Raji (cell line): ENCODE results near the gene PPT1.

Experiments used
- POLR2A ChIP-seq: IDR thresholded peaks from 2 replicates; pipeline ENCODE4 v1.6.1; 2011; ENCODE audit warnings: low read depth, low read length, control low read depth; ENCODE audit not compliant: insufficient read depth

The PPT1 gene

GRCh38 chr1:40096977-40097782 is at the start of gene PPT1:
Gene PPT1 (minus strand): TSS chr1:40097252. CDS start chr1:40097238, 14 bp downstream.
- TF ChIP-seq POLR2A, result peak; percentile 88

GRCh38 chr1:40143891-40144575 is 47.0 kb upstream of the PPT1 start:
- TF ChIP-seq POLR2A, result no peak

- no peak for TF ChIP-seq POLR2A
These were observed 45.0 kb upstream of the PPT1 start for GRCh38 chr1:40141878-40142535.

GRCh38 chr1:40140211-40140973 is 43.3 kb upstream of the PPT1 start:
- no peak for TF ChIP-seq POLR2A

GRCh38 chr1:40133839-40134238 is 36.8 kb upstream of the PPT1 start:
- no peak for TF ChIP-seq POLR2A

- no peak for TF ChIP-seq POLR2A
These were observed 36.2 kb upstream of the PPT1 start for GRCh38 chr1:40133312-40133665.

GRCh38 chr1:40132383-40133311 is 35.6 kb upstream of the PPT1 start:
- no peak for TF ChIP-seq POLR2A

GRCh38 chr1:40130892-40131291 is 33.8 kb upstream of the PPT1 start:
- TF ChIP-seq POLR2A, result no peak

GRCh38 chr1:40122855-40123254 is 25.8 kb upstream of the PPT1 start:
- no peak for TF ChIP-seq POLR2A

GRCh38 chr1:40120128-40120527 is 23.1 kb upstream of the PPT1 start:
- TF ChIP-seq POLR2A, result no peak

GRCh38 chr1:40114400-40114799 is 17.3 kb upstream of the PPT1 start:
- TF ChIP-seq POLR2A, result no peak

GRCh38 chr1:40110389-40110788 is 13.3 kb upstream of the PPT1 start:
- no peak for TF ChIP-seq POLR2A

GRCh38 chr1:40107290-40107959 is 10.4 kb upstream of the PPT1 start:
- no peak for TF ChIP-seq POLR2A

- TF ChIP-seq POLR2A, result no peak
These were observed 8.0 kb upstream of the PPT1 start for GRCh38 chr1:40105028-40105427.

GRCh38 chr1:40102896-40103295 is 5.8 kb upstream of the PPT1 start:
- TF ChIP-seq POLR2A, result no peak
